NT2/D1 (cell line): ENCODE results near the gene MAEL.
A peak's percentile ranks its signal among the peaks of the same experiment; 100 is the strongest.

Source experiments
- DNase-seq: peaks from one replicate; pipeline ENCODE4 v3.0.0-alpha.2; 2011; ENCODE audit warnings: low read depth, low spot score
- H3K27me3 ChIP-seq: 2 replicates; pipeline ENCODE4 v1.6.0; 2011; ENCODE audit warnings: mild to moderate bottlenecking; ENCODE audit not compliant: insufficient read length, insufficient read depth
- H3K36me3 ChIP-seq: 2 replicates; pipeline ENCODE4 v1.6.1; 2011; ENCODE audit warnings: mild to moderate bottlenecking, low read length, mixed read lengths; ENCODE audit not compliant: insufficient read depth, insufficient read length
- H3K4me1 ChIP-seq: 2 replicates; pipeline ENCODE4 v1.5.1; 2011; ENCODE audit not compliant: insufficient read depth, insufficient read length
- H3K4me3 ChIP-seq: 2 replicates; pipeline ENCODE4 v1.5.1; 2011; ENCODE audit warnings: low read depth; ENCODE audit not compliant: insufficient read length
- H3K9ac ChIP-seq: 2 replicates; pipeline ENCODE4 v1.6.0; 2011; ENCODE audit warnings: low read depth; ENCODE audit not compliant: insufficient read length
- H3K9me3 ChIP-seq: 2 replicates; pipeline ENCODE4 v1.5.1; 2011; ENCODE audit warnings: mild to moderate bottlenecking, low read length; ENCODE audit not compliant: insufficient read depth
- SUZ12 ChIP-seq: IDR thresholded peaks from 2 replicates; pipeline ENCODE4 v1.6.1; 2011; ENCODE audit not compliant: insufficient read length, insufficient read depth; ENCODE audit errors: extremely low read depth
- YY1 ChIP-seq: IDR thresholded peaks from 2 replicates; pipeline ENCODE4 v1.6.1; 2011; ENCODE audit not compliant: insufficient read length, insufficient read depth
- ZNF274 ChIP-seq: IDR thresholded peaks from 2 replicates; pipeline ENCODE4 v1.6.1; 2011; ENCODE audit warnings: mild to moderate bottlenecking, low read depth, low read length

Gene MAEL

GRCh38 chr1:166971252-166971651, 17.8 kb upstream of the MAEL start:
- Histone ChIP-seq H3K4me3 (no peak overlapping the region), H3K27me3 (peaks cover 42% of the 10 kb centered on the region), H3K9me3 (no peaks in the 10 kb centered on the region), H3K9ac (no peak overlapping the region), H3K4me1 (peaks cover 9% of the 10 kb centered on the region), H3K36me3 (no peaks in the 10 kb centered on the region)
- no peak for DNase-seq
- TF ChIP-seq ZNF274 (no peak), SUZ12 (no peak), YY1 (no peak)

- Histone ChIP-seq H3K4me1 (peaks cover 9% of the 10 kb centered on the region), H3K9ac (no peak overlapping the region), H3K27me3 (peaks cover 50% of the 10 kb centered on the region), H3K36me3 (no peaks in the 10 kb centered on the region), H3K4me3 (no peak overlapping the region), H3K9me3 (no peaks in the 10 kb centered on the region)
- no peak for DNase-seq
- TF ChIP-seq ZNF274 (no peak), SUZ12 (no peak), YY1 (no peak)
Measured at GRCh38 chr1:166972193-166972592, 16.9 kb upstream of the MAEL start.

GRCh38 chr1:166972826-166973225, 16.3 kb upstream of the MAEL start:
- Histone ChIP-seq H3K9me3 (no peaks in the 10 kb centered on the region), H3K9ac (no peak overlapping the region), H3K4me3 (no peak overlapping the region), H3K36me3 (no peaks in the 10 kb centered on the region), H3K27me3 (peaks cover 56% of the 10 kb centered on the region), H3K4me1 (peaks cover 9% of the 10 kb centered on the region)
- DNase-seq: no peak
- TF ChIP-seq SUZ12 (no peak), YY1 (peak; percentile 17), ZNF274 (no peak)

GRCh38 chr1:166974647-166975345, 14.3 kb upstream of the MAEL start:
- Histone ChIP-seq H3K4me1 (peaks cover 9% of the 10 kb centered on the region), H3K4me3 (peak overlapping the region; percentile 38), H3K27me3 (peaks cover 69% of the 10 kb centered on the region), H3K9me3 (no peaks in the 10 kb centered on the region), H3K9ac (peak overlapping the region; percentile 69), H3K36me3 (no peaks in the 10 kb centered on the region)
- no peak for TF ChIP-seq YY1
- TF ChIP-seq ZNF274: no peak
- no peak for TF ChIP-seq SUZ12
- no peak for DNase-seq

- Histone ChIP-seq H3K27me3 (peaks cover 69% of the 10 kb centered on the region), H3K4me3 (peak within 1 kb of the TSS; percentile 61), H3K4me1 (peaks cover 9% of the 10 kb centered on the region), H3K36me3 (no peaks in the 10 kb centered on the region), H3K9ac (peak within 1 kb of the TSS; percentile 79), H3K9me3 (no peaks in the 10 kb centered on the region)
- no peak for TF ChIP-seq ZNF274
- no peak for TF ChIP-seq YY1
- TF ChIP-seq SUZ12: no peak
- peak; percentile 50 for DNase-seq
Measured at GRCh38 chr1:166975361-166976129, 13.5 kb upstream of the MAEL start, which contains the start of gene ILDR2. TSS of gene ILDR2 (minus strand) at chr1:166975540. CDS start at chr1:166975268, 272 bp downstream.

GRCh38 chr1:166977951-166978350, 11.1 kb upstream of the MAEL start:
- H3K27me3 ChIP-seq: peaks cover 60% of the 10 kb centered on the region

GRCh38 chr1:166978821-166979220, 10.3 kb upstream of the MAEL start:
- Histone ChIP-seq H3K4me3 (no peak overlapping the region), H3K9me3 (no peaks in the 10 kb centered on the region), H3K4me1 (no peaks in the 10 kb centered on the region), H3K27me3 (peaks cover 51% of the 10 kb centered on the region), H3K9ac (no peak overlapping the region), H3K36me3 (no peaks in the 10 kb centered on the region)
- TF ChIP-seq SUZ12: no peak
- no peak for TF ChIP-seq YY1
- TF ChIP-seq ZNF274: no peak
- DNase-seq: no peak

More at GRCh38 chr1:166977951-166978350, 11.1 kb upstream of the MAEL start:
- Histone ChIP-seq H3K4me1 (peaks cover 2% of the 10 kb centered on the region), H3K4me3 (no peak overlapping the region), H3K36me3 (no peaks in the 10 kb centered on the region), H3K9ac (no peak overlapping the region), H3K9me3 (no peaks in the 10 kb centered on the region)
- DNase-seq: no peak
- TF ChIP-seq SUZ12 (no peak), YY1 (no peak), ZNF274 (no peak)
